A673 (cell line): ENCODE results near the gene MAGEB5. TPM values are rescaled to one million over a fixed set of nuclear protein-coding genes. Genes with fewer than 3 reads are reported as not detected.

Experiments
- BruUV-seq: library from RNA; stranded (reverse); fragments of 400-500 nt; replicated peaks from 2 replicates; lab custom pipeline; 2021; lab: Mats Ljungman, UMichigan
- CTCF ChIA-PET: fragments of 300-600 bp; sonication (Branson Sonifier 250); formaldehyde crosslinking; loops from one replicate; lab custom pipeline; 2022; ENCODE audit warnings: antibody characterized with exemption; lab: Charles Lee
- POLR2A ChIA-PET: fragments of 300-600 bp; sonication (Branson Sonifier 250); formaldehyde crosslinking; loops from one replicate; lab custom pipeline; 2022; ENCODE audit warnings: antibody characterized with exemption; ENCODE audit not compliant: low non-redundant PET; lab: Charles Lee
- DNase-seq: peaks from one replicate; pipeline ENCODE4 v3.0.0-alpha.2; 2015; ENCODE audit warnings: low spot score
- H3K27ac ChIP-seq: fragments of 200-600 bp; sonication (generic); 2 replicates; pipeline ENCODE4 v1.5.1; 2016; ENCODE audit warnings: mixed run types, low read depth, mild to moderate bottlenecking, mixed read lengths, antibody characterized with exemption, low read length; ENCODE audit not compliant: poor library complexity, severe bottlenecking
- H3K27me3 ChIP-seq: fragments of 200-600 bp; sonication (generic); replicated peaks from 2 replicates; pipeline ENCODE4 v1.6.1; 2017; ENCODE audit warnings: mixed run types, low read depth, mild to moderate bottlenecking, mixed read lengths, antibody characterized with exemption, low read length; ENCODE audit not compliant: insufficient read depth, poor library complexity
- H3K36me3 ChIP-seq: fragments of 200-600 bp; sonication (generic); 2 replicates; pipeline ENCODE4 v1.6.1; 2016; ENCODE audit warnings: mixed run types, mild to moderate bottlenecking, mixed read lengths, antibody characterized with exemption, low read length; ENCODE audit not compliant: insufficient read depth, poor library complexity, severe bottlenecking
- H3K4me1 ChIP-seq: fragments of 200-600 bp; sonication (generic); 2 replicates; pipeline ENCODE4 v1.6.1; 2017; ENCODE audit warnings: mixed run types, mild to moderate bottlenecking, mixed read lengths, antibody characterized with exemption, low read length; ENCODE audit not compliant: insufficient read depth, poor library complexity, severe bottlenecking
- H3K4me3 ChIP-seq: fragments of 200-600 bp; sonication (generic); 2 replicates; pipeline ENCODE4 v1.5.1; 2016; ENCODE audit warnings: low read depth, mixed run types, mild to moderate bottlenecking, mixed read lengths, low read length; ENCODE audit not compliant: poor library complexity, severe bottlenecking
- H3K9me3 ChIP-seq: fragments of 200-600 bp; sonication (generic); 2 replicates; pipeline ENCODE4 v1.6.1; 2016; ENCODE audit warnings: mixed run types, low read depth, mild to moderate bottlenecking, mixed read lengths, antibody characterized with exemption, low read length; ENCODE audit not compliant: poor library complexity, severe bottlenecking
- EZH2 ChIP-seq: fragments of 200-600 bp; sonication (generic); IDR thresholded peaks from 2 replicates; pipeline ENCODE4 v1.6.1; 2017; ENCODE audit warnings: borderline replicate concordance, low read depth, mild to moderate bottlenecking, mixed read lengths, antibody characterized with exemption, low read length; ENCODE audit not compliant: poor library complexity, severe bottlenecking
- intact Hi-C: fragments of 100-400 bp; cut with micrococcal nuclease; formaldehyde crosslinking; loops from one replicate; pipeline ENCODE4 v1.10.0; 2022; ENCODE audit not compliant: unreplicated experiment
- total RNA-seq: library from RNA; stranded (reverse); gene quantifications from 2 replicates; pipeline ENCODE4 v1.2.3, GENCODE V29; 2021
- TF ChIP-seq, protein P1 (sequence below): fragments of 300-800, 200-600 bp; sonication (generic); conservative IDR thresholded peaks from 2 replicates; pipeline ENCODE4 v1.5.1; 2017; ENCODE audit warnings: low read depth, mild to moderate bottlenecking, antibody characterized with exemption, low read length, moderate library complexity, mixed read lengths

MAGEB5 gene
- total RNA-seq, 1 experiment from 2014 or later, result not detected

DNA sequence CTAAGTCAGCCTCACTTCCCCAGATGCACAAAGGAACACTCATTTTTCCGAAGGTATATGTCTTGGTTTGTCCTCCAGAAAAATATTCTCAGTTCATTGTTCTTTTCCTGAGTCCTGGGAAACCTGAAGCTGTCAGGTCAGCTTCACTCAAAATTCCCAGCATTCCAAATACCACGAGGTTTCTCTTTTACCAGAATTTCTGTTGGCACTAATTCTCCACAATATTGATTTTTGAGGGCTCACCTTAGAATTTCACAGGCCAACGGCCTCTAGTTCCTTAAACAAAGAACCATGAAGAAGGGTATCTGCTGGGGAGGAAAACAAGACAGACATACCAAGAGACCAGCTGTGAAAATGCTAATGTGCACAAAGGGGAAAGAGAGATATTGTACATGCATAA is 8.0 kb upstream of the MAGEB5 start:
- Histone ChIP-seq H3K27me3 (no peaks in the 10 kb centered on the region), H3K4me1 (no peaks in the 10 kb centered on the region), H3K36me3 (no peaks in the 10 kb centered on the region), H3K4me3 (no peak overlapping the region), H3K9me3 (no peaks in the 10 kb centered on the region), H3K27ac (no peak overlapping the region)
- POLR2A ChIA-PET, result no interaction called here
- no peak for DNase-seq
- no peak for TF ChIP-seq EZH2
- TF ChIP-seq, protein P1, sequence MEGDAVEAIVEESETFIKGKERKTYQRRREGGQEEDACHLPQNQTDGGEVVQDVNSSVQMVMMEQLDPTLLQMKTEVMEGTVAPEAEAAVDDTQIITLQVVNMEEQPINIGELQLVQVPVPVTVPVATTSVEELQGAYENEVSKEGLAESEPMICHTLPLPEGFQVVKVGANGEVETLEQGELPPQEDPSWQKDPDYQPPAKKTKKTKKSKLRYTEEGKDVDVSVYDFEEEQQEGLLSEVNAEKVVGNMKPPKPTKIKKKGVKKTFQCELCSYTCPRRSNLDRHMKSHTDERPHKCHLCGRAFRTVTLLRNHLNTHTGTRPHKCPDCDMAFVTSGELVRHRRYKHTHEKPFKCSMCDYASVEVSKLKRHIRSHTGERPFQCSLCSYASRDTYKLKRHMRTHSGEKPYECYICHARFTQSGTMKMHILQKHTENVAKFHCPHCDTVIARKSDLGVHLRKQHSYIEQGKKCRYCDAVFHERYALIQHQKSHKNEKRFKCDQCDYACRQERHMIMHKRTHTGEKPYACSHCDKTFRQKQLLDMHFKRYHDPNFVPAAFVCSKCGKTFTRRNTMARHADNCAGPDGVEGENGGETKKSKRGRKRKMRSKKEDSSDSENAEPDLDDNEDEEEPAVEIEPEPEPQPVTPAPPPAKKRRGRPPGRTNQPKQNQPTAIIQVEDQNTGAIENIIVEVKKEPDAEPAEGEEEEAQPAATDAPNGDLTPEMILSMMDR, result no peak
- no TSS peak for BruUV-seq
- CTCF ChIA-PET, result no interaction called here
- intact Hi-C loops, result no loop called here

DNA sequence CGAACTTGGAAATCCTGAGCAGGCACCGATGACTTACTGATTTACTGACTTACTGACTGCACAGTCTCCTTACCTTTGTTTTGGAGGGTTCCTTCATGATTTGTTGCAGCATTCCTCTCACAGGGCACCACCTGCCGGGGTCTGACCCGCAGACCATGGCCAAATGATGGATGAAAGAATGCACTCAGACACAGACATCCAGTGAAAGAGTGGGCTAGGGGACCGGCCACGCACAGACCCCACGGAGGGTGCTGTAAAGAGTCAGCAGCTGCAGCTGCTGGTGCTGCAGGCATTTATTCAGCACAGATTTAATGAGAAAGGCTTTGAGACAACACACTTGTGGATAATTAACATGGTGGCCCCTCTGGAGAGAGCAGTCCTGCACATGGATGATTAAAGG is 3.4 kb downstream of the MAGEB5 start:
- Histone ChIP-seq H3K4me3 (no peak overlapping the region), H3K9me3 (no peaks in the 10 kb centered on the region), H3K27ac (no peak overlapping the region), H3K27me3 (no peaks in the 10 kb centered on the region), H3K4me1 (no peaks in the 10 kb centered on the region), H3K36me3 (no peaks in the 10 kb centered on the region)
- ChIA-PET POLR2A (no interaction called here), CTCF (no interaction called here)
- intact Hi-C loops, result no loop called here
- no TSS peak for BruUV-seq
- no peak for DNase-seq
- TF ChIP-seq, protein P1, result no peak
- TF ChIP-seq EZH2, result no peak

DNA sequence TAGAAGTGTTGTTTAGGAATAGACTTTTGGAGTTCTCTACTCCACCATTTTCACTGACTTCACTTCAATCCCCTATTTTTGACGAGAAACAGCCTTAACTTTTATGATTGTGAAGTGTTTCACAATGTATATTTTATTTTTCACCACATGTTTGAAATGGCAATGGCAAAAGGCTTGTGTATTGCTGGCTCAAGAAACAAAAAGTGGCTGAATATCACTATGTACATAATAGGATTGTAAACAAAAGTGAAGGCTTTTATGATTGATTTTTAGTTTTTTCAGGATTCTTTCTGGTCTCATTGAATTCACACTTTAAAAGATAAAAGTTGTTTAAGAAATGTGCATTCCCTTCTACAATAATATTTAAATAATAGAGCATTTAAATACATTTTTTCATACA is 18.2 kb downstream of the MAGEB5 start:
- Histone ChIP-seq H3K36me3 (no peaks in the 10 kb centered on the region), H3K27me3 (no peaks in the 10 kb centered on the region), H3K4me1 (no peaks in the 10 kb centered on the region), H3K4me3 (no peak overlapping the region), H3K9me3 (no peaks in the 10 kb centered on the region), H3K27ac (no peak overlapping the region)
- POLR2A ChIA-PET, result no interaction called here
- no peak for TF ChIP-seq EZH2
- TF ChIP-seq, protein P1, result no peak
- intact Hi-C loops, result no loop called here
- BruUV-seq, result no TSS peak
- no peak for DNase-seq
- CTCF ChIA-PET, result no interaction called here
